Measurements from ENCODE around the gene CNTNAP2. TPM values are rescaled to one million over a fixed set of nuclear protein-coding genes. Genes with fewer than 3 reads are reported as not detected.

CNTNAP2 gene
- total RNA-seq, 1 experiment from 2014 or later = 64.5 TPM

DNA sequence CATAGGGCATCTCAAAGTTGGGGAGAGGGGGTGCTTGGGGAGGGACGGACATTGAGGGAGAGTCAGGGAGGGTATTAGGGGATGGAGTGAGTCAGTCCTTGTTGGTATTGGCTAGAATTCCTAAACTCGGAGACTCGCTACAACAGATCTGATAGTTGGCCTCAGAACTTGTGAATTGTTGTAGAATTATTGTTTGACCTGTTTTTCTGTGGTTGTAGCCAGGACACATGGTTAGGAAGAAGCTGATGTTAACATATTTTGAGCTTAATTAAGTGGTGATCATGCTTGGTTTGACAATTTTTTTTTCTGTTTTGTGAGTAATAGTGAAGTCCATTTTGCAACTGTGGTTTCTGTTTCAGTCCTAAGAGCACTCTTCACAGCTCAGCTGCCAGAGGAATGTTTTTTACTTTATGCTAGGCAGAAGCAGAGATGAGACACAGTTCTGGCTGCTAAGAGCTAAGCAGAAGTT, 1283.7 kb downstream of the CNTNAP2 start:
- Mint-ChIP-seq H3K27ac (no peak overlapping the region), H3K9me3 (peaks cover 0 to 2% of the 10 kb centered on the region in 2 experiments; a peak in 1 of 5 replicates), H3K4me1 (peaks cover 6 to 7% of the 10 kb centered on the region in 2 experiments), H3K36me3 (ENCODE audit: insufficient read depth in 1 of 3, low read depth in 3 of 3) (no peaks in the 10 kb centered on the region; a peak in 1 of 7 replicates), H3K4me3 (no peak overlapping the region), H3K27me3 (ENCODE audit: low read depth) (no peaks in the 10 kb centered on the region)
- no peaks in the 10 kb centered on the region for H4K20me1 ChIP-seq (ENCODE audit: control insufficient read depth, insufficient read depth, insufficient read length)
- no peak overlapping the region for H3K9ac ChIP-seq (ENCODE audit: extremely low read depth, insufficient read length, low read length)
- H3K4me1 ChIP-seq (ENCODE audit: insufficient read depth, low read length) = no peaks in the 10 kb centered on the region
- no peak overlapping the region for H3K56ac ChIP-seq (ENCODE audit: insufficient read length, low read depth, low read length)
- no peak overlapping the region for H3K27ac ChIP-seq (ENCODE audit: insufficient read length, low read depth, low read length)
- no peak overlapping the region for H3K18ac ChIP-seq (ENCODE audit: insufficient read length, low read depth, low read length)
- DNase-seq = no peak
- no peaks in the 10 kb centered on the region for H3K79me2 ChIP-seq (ENCODE audit: insufficient read depth, low read length)
- H3K4ac ChIP-seq (ENCODE audit: low read depth, low read length) = no peak overlapping the region
- no peak overlapping the region for H3K4me2 ChIP-seq (ENCODE audit: insufficient read depth, insufficient read length, low read length)
- H4K5ac ChIP-seq (ENCODE audit: insufficient read length, low read depth, low read length) = no peak overlapping the region
- no peak overlapping the region for H2BK20ac ChIP-seq (ENCODE audit: low read depth, low read length, poor library complexity, severe bottlenecking)
- no peak overlapping the region for H2AK5ac ChIP-seq (ENCODE audit: insufficient read length, low read length)
- no peak overlapping the region for H4K91ac ChIP-seq (ENCODE audit: insufficient read length, low read depth, low read length)
- H2BK120ac ChIP-seq (ENCODE audit: low read depth, low read length, poor library complexity, severe bottlenecking) = no peak overlapping the region
- H3K23me2 ChIP-seq (ENCODE audit: insufficient read length, low read depth, low read length, poor library complexity, severe bottlenecking) = no peaks in the 10 kb centered on the region
- H3K79me1 ChIP-seq (ENCODE audit: insufficient read depth, low read depth, low read length, poor library complexity, severe bottlenecking) = no peaks in the 10 kb centered on the region
- H2BK15ac ChIP-seq (ENCODE audit: low read depth, low read length) = no peak overlapping the region
- no peak overlapping the region for H3K23ac ChIP-seq (ENCODE audit: insufficient read length, low read depth, low read length)
- H2BK12ac ChIP-seq (ENCODE audit: insufficient read length, low read depth, low read length) = no peak overlapping the region
- no peak overlapping the region for H3T11ph ChIP-seq (ENCODE audit: low read length)
- H4K8ac ChIP-seq (replicated peaks; ENCODE audit: insufficient read length, low read depth, low read length) = no peak overlapping the region
- no peaks in the 10 kb centered on the region for H3K27me3 ChIP-seq (ENCODE audit: insufficient read depth, low read length)
- TF ChIP-seq, protein P1, sequence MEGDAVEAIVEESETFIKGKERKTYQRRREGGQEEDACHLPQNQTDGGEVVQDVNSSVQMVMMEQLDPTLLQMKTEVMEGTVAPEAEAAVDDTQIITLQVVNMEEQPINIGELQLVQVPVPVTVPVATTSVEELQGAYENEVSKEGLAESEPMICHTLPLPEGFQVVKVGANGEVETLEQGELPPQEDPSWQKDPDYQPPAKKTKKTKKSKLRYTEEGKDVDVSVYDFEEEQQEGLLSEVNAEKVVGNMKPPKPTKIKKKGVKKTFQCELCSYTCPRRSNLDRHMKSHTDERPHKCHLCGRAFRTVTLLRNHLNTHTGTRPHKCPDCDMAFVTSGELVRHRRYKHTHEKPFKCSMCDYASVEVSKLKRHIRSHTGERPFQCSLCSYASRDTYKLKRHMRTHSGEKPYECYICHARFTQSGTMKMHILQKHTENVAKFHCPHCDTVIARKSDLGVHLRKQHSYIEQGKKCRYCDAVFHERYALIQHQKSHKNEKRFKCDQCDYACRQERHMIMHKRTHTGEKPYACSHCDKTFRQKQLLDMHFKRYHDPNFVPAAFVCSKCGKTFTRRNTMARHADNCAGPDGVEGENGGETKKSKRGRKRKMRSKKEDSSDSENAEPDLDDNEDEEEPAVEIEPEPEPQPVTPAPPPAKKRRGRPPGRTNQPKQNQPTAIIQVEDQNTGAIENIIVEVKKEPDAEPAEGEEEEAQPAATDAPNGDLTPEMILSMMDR (conservative IDR thresholded peaks at IDR 0.05) = no peak
- H2AFZ ChIP-seq (ENCODE audit: low read length) = no peak overlapping the region
- no peak overlapping the region for H2BK5ac ChIP-seq (ENCODE audit: insufficient read length, low read length)
- H3K14ac ChIP-seq (ENCODE audit: insufficient read depth, low read length) = no peak overlapping the region
- H3K9me3 ChIP-seq (ENCODE audit: control insufficient read depth, low read depth, low read length) = no peaks in the 10 kb centered on the region
- WGBS (ENCODE audit: extremely low coverage, insufficient read length, low lambda C conversion rate) = no CpG with 5 or more reads among the region's 3 CpGs
